Activated T-cell treated with anti-CD3 and anti-CD28 coated beads, Interleukin-2, amount 50 U/mL, for 48 hours (primary cell): ENCODE results near the gene TSPAN18.

Experiments used
- DNase-seq, 2 experiments: peaks; one replicate each; pipeline ENCODE4 v3.0.0-alpha.2; 2020

TSPAN18 gene

GRCh38 chr11:44831605-44832394 is 105.0 kb downstream of the TSPAN18 start:
- no peak for DNase-seq

- DNase-seq: no peak
Observed at GRCh38 chr11:44832452-44832851, 105.7 kb downstream of the TSPAN18 start.

GRCh38 chr11:44833221-44833876 is 106.6 kb downstream of the TSPAN18 start:
- DNase-seq: no peak

GRCh38 chr11:44833877-44834452 is 107.2 kb downstream of the TSPAN18 start:
- DNase-seq: no peak

- no peak for DNase-seq
Observed at GRCh38 chr11:44834846-44835245, 108.1 kb downstream of the TSPAN18 start.

GRCh38 chr11:44835296-44835695 is 108.5 kb downstream of the TSPAN18 start:
- no peak for DNase-seq

GRCh38 chr11:44835938-44836337 is 109.2 kb downstream of the TSPAN18 start:
- DNase-seq: no peak

GRCh38 chr11:44837661-44838060 is 110.9 kb downstream of the TSPAN18 start:
- DNase-seq: no peak

GRCh38 chr11:44839458-44840084 is 112.8 kb downstream of the TSPAN18 start:
- no peak for DNase-seq

- no peak for DNase-seq
Observed at GRCh38 chr11:44840085-44840478, 113.3 kb downstream of the TSPAN18 start.

- DNase-seq: no peak
Observed at GRCh38 chr11:44840521-44841251, 113.9 kb downstream of the TSPAN18 start.

GRCh38 chr11:44842220-44842619 is 115.5 kb downstream of the TSPAN18 start:
- no peak for DNase-seq

- DNase-seq: no peak
Observed at GRCh38 chr11:44846852-44847251, 120.1 kb downstream of the TSPAN18 start.

GRCh38 chr11:44847316-44847715 is 120.6 kb downstream of the TSPAN18 start:
- no peak for DNase-seq

- DNase-seq: no peak
Observed at GRCh38 chr11:44848203-44848962, 121.6 kb downstream of the TSPAN18 start.

GRCh38 chr11:44848963-44849350 is 122.2 kb downstream of the TSPAN18 start:
- DNase-seq: no peak

- DNase-seq: no peak
Observed at GRCh38 chr11:44849424-44849823, 122.7 kb downstream of the TSPAN18 start.

GRCh38 chr11:44849922-44850321 is 123.2 kb downstream of the TSPAN18 start:
- DNase-seq: no peak

- DNase-seq: no peak
Observed at GRCh38 chr11:44851496-44851895, 124.7 kb downstream of the TSPAN18 start.

- no peak for DNase-seq
Observed at GRCh38 chr11:44852159-44852747, 125.5 kb downstream of the TSPAN18 start.

GRCh38 chr11:44852952-44853351 is 126.2 kb downstream of the TSPAN18 start:
- no peak for DNase-seq

- no peak for DNase-seq
Observed at GRCh38 chr11:44853666-44854065, 126.9 kb downstream of the TSPAN18 start.
